A549 (cell line): ENCODE data around the gene KMT2C.

Experiments used
- EP300 ChIP-seq, 2 experiments: fragments of >200 bp; sonication (Bioruptor Twin); formaldehyde crosslinking; IDR thresholded peaks; 2 replicates in 1 of 2; 3 replicates in 1 of 2; pipeline ENCODE4 v1.6.1; 2016 to 2017
- ESRRA ChIP-seq: fragments of 150-350 bp; IDR thresholded peaks from 2 replicates; pipeline ENCODE4 v1.6.1; 2014; ENCODE audit warnings: mild to moderate bottlenecking, low read length, borderline replicate concordance
- JUNB ChIP-seq: fragments of >200 bp; sonication (Bioruptor Twin); formaldehyde crosslinking; IDR thresholded peaks from 2 replicates; pipeline ENCODE4 v1.6.1; 2016
- ZNF302 ChIP-seq: fragments of 250-450 bp; sonication (Bioruptor Pico); IDR thresholded peaks from 2 replicates; pipeline ENCODE4 v1.9.0; 2021; ENCODE audit warnings: inconsistent platforms, mild to moderate bottlenecking, moderate library complexity
- TF ChIP-seq, protein P1 (sequence below): fragments of >200 bp; sonication (Bioruptor Twin); formaldehyde crosslinking; IDR thresholded peaks from 3 replicates; pipeline ENCODE4 v1.5.1; 2016
- TF ChIP-seq, protein P2 (sequence below): IDR thresholded peaks from 2 replicates; pipeline ENCODE4 v1.6.1; 2012; ENCODE audit warnings: low read depth, borderline replicate concordance

DNA sequence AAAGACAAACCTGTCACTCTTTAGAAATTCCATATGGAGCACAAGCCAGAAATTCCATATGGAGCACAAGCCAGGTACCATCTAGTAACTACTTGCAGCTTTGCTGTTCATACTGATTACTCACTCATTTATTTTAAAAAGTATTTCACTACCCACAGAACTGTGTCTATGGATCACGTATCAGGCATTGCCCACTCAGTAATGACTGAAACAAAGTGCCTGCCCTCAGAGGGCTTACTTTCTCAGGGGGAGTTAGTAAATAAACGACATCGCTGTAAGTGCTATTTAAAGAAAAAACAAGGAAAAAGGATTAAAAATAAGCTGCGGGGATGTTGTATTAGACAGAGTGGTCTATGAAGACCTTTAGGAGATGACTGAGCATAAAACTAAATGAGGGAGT is 239.4 kb downstream of the KMT2C start:
- no peak for TF ChIP-seq ESRRA
- no peak for TF ChIP-seq JUNB
- TF ChIP-seq, protein P1, sequence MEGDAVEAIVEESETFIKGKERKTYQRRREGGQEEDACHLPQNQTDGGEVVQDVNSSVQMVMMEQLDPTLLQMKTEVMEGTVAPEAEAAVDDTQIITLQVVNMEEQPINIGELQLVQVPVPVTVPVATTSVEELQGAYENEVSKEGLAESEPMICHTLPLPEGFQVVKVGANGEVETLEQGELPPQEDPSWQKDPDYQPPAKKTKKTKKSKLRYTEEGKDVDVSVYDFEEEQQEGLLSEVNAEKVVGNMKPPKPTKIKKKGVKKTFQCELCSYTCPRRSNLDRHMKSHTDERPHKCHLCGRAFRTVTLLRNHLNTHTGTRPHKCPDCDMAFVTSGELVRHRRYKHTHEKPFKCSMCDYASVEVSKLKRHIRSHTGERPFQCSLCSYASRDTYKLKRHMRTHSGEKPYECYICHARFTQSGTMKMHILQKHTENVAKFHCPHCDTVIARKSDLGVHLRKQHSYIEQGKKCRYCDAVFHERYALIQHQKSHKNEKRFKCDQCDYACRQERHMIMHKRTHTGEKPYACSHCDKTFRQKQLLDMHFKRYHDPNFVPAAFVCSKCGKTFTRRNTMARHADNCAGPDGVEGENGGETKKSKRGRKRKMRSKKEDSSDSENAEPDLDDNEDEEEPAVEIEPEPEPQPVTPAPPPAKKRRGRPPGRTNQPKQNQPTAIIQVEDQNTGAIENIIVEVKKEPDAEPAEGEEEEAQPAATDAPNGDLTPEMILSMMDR, result no peak
- no peak for TF ChIP-seq EP300 (IDR thresholded peaks at IDR 0.05)
- no peak for TF ChIP-seq ZNF302 (CRISPR knock-in tag)
- TF ChIP-seq, protein P2, sequence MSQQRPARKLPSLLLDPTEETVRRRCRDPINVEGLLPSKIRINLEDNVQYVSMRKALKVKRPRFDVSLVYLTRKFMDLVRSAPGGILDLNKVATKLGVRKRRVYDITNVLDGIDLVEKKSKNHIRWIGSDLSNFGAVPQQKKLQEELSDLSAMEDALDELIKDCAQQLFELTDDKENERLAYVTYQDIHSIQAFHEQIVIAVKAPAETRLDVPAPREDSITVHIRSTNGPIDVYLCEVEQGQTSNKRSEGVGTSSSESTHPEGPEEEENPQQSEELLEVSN, result no peak
